ENCODE results near the gene GPX4.
A peak's percentile ranks its signal among the peaks of the same experiment; 100 is the strongest.

DNA sequence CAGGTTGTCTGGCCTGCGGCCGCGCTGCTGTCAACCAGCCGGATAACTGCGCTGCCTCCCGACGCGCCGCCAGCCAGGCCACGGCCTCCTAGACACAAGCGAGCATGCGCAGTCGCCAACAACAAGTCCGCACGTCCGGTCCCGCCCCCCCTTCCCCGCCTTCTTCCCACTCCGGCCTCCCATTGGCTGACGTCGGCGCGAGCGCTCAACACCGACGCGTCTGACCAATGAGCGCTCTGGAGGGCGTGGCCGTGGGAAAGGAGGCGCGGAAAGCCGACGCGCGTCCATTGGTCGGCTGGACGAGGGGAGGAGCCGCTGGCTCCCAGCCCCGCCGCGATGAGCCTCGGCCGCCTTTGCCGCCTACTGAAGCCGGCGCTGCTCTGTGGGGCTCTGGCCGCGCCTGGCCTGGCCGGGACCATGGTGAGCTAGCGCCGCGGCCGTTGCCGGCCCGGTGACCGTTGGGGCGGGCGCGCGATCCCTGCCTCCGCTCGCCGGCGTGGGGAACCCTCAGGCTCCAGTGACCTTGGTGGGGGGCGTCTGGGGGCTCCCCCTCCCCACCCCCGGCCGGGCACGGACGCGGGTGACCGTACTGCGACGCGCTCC is at the start of gene GPX4:
- TF ChIP-seq, protein P1, sequence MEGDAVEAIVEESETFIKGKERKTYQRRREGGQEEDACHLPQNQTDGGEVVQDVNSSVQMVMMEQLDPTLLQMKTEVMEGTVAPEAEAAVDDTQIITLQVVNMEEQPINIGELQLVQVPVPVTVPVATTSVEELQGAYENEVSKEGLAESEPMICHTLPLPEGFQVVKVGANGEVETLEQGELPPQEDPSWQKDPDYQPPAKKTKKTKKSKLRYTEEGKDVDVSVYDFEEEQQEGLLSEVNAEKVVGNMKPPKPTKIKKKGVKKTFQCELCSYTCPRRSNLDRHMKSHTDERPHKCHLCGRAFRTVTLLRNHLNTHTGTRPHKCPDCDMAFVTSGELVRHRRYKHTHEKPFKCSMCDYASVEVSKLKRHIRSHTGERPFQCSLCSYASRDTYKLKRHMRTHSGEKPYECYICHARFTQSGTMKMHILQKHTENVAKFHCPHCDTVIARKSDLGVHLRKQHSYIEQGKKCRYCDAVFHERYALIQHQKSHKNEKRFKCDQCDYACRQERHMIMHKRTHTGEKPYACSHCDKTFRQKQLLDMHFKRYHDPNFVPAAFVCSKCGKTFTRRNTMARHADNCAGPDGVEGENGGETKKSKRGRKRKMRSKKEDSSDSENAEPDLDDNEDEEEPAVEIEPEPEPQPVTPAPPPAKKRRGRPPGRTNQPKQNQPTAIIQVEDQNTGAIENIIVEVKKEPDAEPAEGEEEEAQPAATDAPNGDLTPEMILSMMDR (IDR thresholded peaks at IDR 0.05), result no peak
- TF ChIP-seq POLR2AphosphoS5 (IDR thresholded peaks at IDR 0.05) (peak; percentile 92 to 97), EP300 (IDR thresholded peaks at IDR 0.05) (peak in 1 of 4 donors; percentile 76)
